ENCODE data around the gene SAMD4A.

SAMD4A gene

GRCh38 chr14:54759982-54760585 lies 193.2 kb downstream of the SAMD4A start:
- ChIA-PET CTCF (no interaction called here), POLR2A (no interaction called here)
- TF ChIP-seq LEF1 (IDR thresholded peaks at IDR 0.05; ENCODE audit: borderline replicate concordance) (no peak), FOXK2 (IDR thresholded peaks at IDR 0.05) (no peak), FOXM1 (IDR thresholded peaks at IDR 0.05; ENCODE audit: borderline replicate concordance) (no peak), ARNT (IDR thresholded peaks at IDR 0.05) (no peak), FOXA1 (IDR thresholded peaks at IDR 0.05) (no peak), TARDBP (IDR thresholded peaks at IDR 0.05) (no peak), ELF4 (IDR thresholded peaks at IDR 0.05) (no peak), SP1 (IDR thresholded peaks at IDR 0.05) (no peak), HDGF (IDR thresholded peaks at IDR 0.05; ENCODE audit: borderline replicate concordance) (no peak), SUZ12 (IDR thresholded peaks at IDR 0.05) (no peak), L3MBTL2 (conservative IDR thresholded peaks at IDR 0.05) (no peak), ZNF384 (IDR thresholded peaks at IDR 0.05) (no peak), BHLHE40 (IDR thresholded peaks at IDR 0.05; ENCODE audit: borderline replicate concordance) (no peak), NFRKB (IDR thresholded peaks at IDR 0.05) (no peak), CTBP1 (IDR thresholded peaks at IDR 0.05; ENCODE audit: borderline replicate concordance) (no peak), PKNOX1 (IDR thresholded peaks at IDR 0.05) (no peak)

GRCh38 chr14:54760866-54761575 lies 194.1 kb downstream of the SAMD4A start:
- TF ChIP-seq HDGF (IDR thresholded peaks at IDR 0.05; ENCODE audit: borderline replicate concordance) = no peak
- TF ChIP-seq PKNOX1 (IDR thresholded peaks at IDR 0.05) = no peak
- TF ChIP-seq FOXM1 (IDR thresholded peaks at IDR 0.05; ENCODE audit: borderline replicate concordance) = no peak
- no peak for TF ChIP-seq ELF4 (IDR thresholded peaks at IDR 0.05)
- TF ChIP-seq BHLHE40 (IDR thresholded peaks at IDR 0.05; ENCODE audit: borderline replicate concordance) = no peak
- no peak for TF ChIP-seq ARNT (IDR thresholded peaks at IDR 0.05)
- no peak for TF ChIP-seq ZNF384 (IDR thresholded peaks at IDR 0.05)
- TF ChIP-seq NFRKB (IDR thresholded peaks at IDR 0.05) = no peak
- TF ChIP-seq SUZ12 (IDR thresholded peaks at IDR 0.05) = no peak
- no peak for DNase-seq (ENCODE audit: extremely low spot score)
- CTCF ChIA-PET = interaction anchor here (0.7 kb wide), 1 partner anchor 12 kb away, joined by 3 read pairs; no protein-coding TSS in a partner anchor
- POLR2A ChIA-PET = no interaction called here

More at GRCh38 chr14:54759982-54760585, 193.2 kb downstream of the SAMD4A start:
- DNase-seq (ENCODE audit: extremely low spot score) = no peak

GRCh38 chr14:54761835-54762234 lies 194.9 kb downstream of the SAMD4A start:
- POLR2A ChIA-PET = no interaction called here
- CTCF ChIA-PET = interaction anchor here (0.7 kb wide), 1 partner anchor 11 kb away, joined by 3 read pairs; no protein-coding TSS in a partner anchor

GRCh38 chr14:54762296-54762695 lies 195.4 kb downstream of the SAMD4A start:
- TF ChIP-seq HDGF (IDR thresholded peaks at IDR 0.05; ENCODE audit: borderline replicate concordance) (no peak), NFRKB (IDR thresholded peaks at IDR 0.05) (no peak), PKNOX1 (IDR thresholded peaks at IDR 0.05) (no peak), FOXM1 (IDR thresholded peaks at IDR 0.05; ENCODE audit: borderline replicate concordance) (no peak), CTBP1 (IDR thresholded peaks at IDR 0.05; ENCODE audit: borderline replicate concordance) (no peak), FOXK2 (IDR thresholded peaks at IDR 0.05) (no peak), FOXA1 (IDR thresholded peaks at IDR 0.05) (no peak), SUZ12 (IDR thresholded peaks at IDR 0.05) (no peak)
- ChIA-PET CTCF (no interaction called here), POLR2A (no interaction called here)
- no peak for DNase-seq (ENCODE audit: extremely low spot score)

More at GRCh38 chr14:54761835-54762234, 194.9 kb downstream of the SAMD4A start:
- DNase-seq (ENCODE audit: extremely low spot score) = no peak
- TF ChIP-seq ELF4 (IDR thresholded peaks at IDR 0.05) (no peak), PKNOX1 (IDR thresholded peaks at IDR 0.05) (no peak), TARDBP (IDR thresholded peaks at IDR 0.05) (no peak), BHLHE40 (IDR thresholded peaks at IDR 0.05; ENCODE audit: borderline replicate concordance) (no peak), FOXK2 (IDR thresholded peaks at IDR 0.05) (no peak), FOXA1 (IDR thresholded peaks at IDR 0.05) (no peak)

- DNase-seq (ENCODE audit: extremely low spot score) = no peak
- TF ChIP-seq BHLHE40 (IDR thresholded peaks at IDR 0.05; ENCODE audit: borderline replicate concordance) (no peak), TARDBP (IDR thresholded peaks at IDR 0.05) (no peak), ELF4 (IDR thresholded peaks at IDR 0.05) (no peak), CTBP1 (IDR thresholded peaks at IDR 0.05; ENCODE audit: borderline replicate concordance) (no peak), PKNOX1 (IDR thresholded peaks at IDR 0.05) (no peak), ARNT (IDR thresholded peaks at IDR 0.05) (no peak), SUZ12 (IDR thresholded peaks at IDR 0.05) (no peak), HDGF (IDR thresholded peaks at IDR 0.05; ENCODE audit: borderline replicate concordance) (no peak), LEF1 (IDR thresholded peaks at IDR 0.05; ENCODE audit: borderline replicate concordance) (no peak), FOXM1 (IDR thresholded peaks at IDR 0.05; ENCODE audit: borderline replicate concordance) (no peak)
- CTCF ChIA-PET = interaction anchor here (0.7 kb wide), 1 partner anchor 25 kb away, joined by 3 read pairs; no protein-coding TSS in a partner anchor
- POLR2A ChIA-PET = no interaction called here
These were observed 196.8 kb downstream of the SAMD4A start for GRCh38 chr14:54763761-54764160.

All from HEK293T (cell line).